ENCODE measurements around the gene SMLR1.

SMLR1 gene

DNA sequence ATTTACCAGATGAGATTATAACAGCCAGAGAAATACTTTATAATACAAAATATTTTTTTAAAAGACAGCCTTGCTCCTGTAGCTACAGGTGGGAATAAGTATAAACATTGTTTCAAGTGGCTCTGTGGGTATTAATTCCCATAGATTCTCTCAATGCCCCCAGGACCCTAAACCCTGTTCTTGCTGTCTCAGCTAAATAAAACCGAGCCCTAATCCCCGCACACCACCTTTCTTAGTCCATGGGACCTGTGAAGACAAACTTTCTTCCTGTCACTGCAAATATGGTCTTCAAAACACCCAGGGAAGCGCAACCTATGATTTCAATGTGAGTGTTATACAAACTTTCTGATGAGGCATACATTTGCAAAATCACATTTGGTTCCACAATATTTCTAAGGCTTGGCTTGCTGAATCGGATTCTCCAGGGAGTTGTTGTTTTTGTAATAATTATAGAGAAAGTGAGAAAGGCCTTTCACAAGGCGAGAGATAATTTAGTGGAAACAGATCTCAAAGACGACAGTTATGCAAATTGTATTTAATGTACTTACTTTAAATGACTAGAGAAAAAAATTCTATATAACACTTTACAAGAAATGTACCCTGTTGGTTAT lies 11.1 kb downstream of the SMLR1 start:
- Histone ChIP-seq H3K4me3 (ENCODE audit: low read depth in 1 of 5, low read length in 5 of 5) (no peak overlapping the region), H3K4me1 (ENCODE audit: control insufficient read depth in 5 of 5, insufficient read depth in 5 of 5, low read length in 5 of 5) (peaks cover 0 to 33% (median 13%) of the 10 kb centered on the region in 5 donors), H3K36me3 (ENCODE audit: control insufficient read depth in 5 of 5, insufficient read depth in 5 of 5, low read length in 5 of 5) (peaks cover 0 to 5% (median 3%) of the 10 kb centered on the region in 5 donors), H3K9me3 (ENCODE audit: control insufficient read depth in 5 of 5, low read length in 5 of 5) (no peaks in the 10 kb centered on the region), H3K27ac (ENCODE audit: low read depth, low read length) (peak overlapping the region; percentile 85), H3K9ac (ENCODE audit: low read length in 5 of 5) (no peak overlapping the region), H3K27me3 (ENCODE audit: control insufficient read depth in 5 of 5, insufficient read depth in 4 of 5, low read length in 5 of 5) (no peaks in the 10 kb centered on the region)

DNA sequence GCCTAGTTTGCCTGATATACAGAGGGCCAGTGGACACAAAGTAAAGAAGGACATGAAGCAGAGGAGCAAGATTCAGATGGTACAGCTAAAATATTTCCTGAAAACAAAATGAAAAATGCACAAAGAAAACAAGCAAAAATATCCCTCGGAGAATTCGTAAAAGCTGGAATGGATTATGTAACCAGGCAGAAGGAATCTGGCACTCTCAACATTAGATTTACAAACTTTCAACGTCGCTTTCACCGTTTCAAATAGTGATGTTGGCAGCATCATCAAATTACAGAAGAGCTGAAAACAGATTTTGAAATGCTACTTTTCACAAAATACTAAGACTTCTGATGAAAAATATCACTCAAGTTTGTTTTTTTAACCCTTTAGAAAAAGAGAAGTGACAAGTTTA lies 11.7 kb downstream of the SMLR1 start:
- Histone ChIP-seq H3K9me3 (ENCODE audit: control insufficient read depth in 5 of 5, low read length in 5 of 5) (no peaks in the 10 kb centered on the region), H3K27me3 (ENCODE audit: control insufficient read depth in 5 of 5, insufficient read depth in 4 of 5, low read length in 5 of 5) (no peaks in the 10 kb centered on the region), H3K27ac (ENCODE audit: low read depth, low read length) (peak overlapping the region; percentile 85), H3K4me3 (ENCODE audit: low read depth in 1 of 5, low read length in 5 of 5) (no peak overlapping the region), H3K36me3 (ENCODE audit: control insufficient read depth in 5 of 5, insufficient read depth in 5 of 5, low read length in 5 of 5) (peaks cover 0 to 5% (median 3%) of the 10 kb centered on the region in 5 donors), H3K4me1 (ENCODE audit: control insufficient read depth in 5 of 5, insufficient read depth in 5 of 5, low read length in 5 of 5) (peaks cover 0 to 33% (median 13%) of the 10 kb centered on the region in 5 donors), H3K9ac (ENCODE audit: low read length in 5 of 5) (no peak overlapping the region)

DNA sequence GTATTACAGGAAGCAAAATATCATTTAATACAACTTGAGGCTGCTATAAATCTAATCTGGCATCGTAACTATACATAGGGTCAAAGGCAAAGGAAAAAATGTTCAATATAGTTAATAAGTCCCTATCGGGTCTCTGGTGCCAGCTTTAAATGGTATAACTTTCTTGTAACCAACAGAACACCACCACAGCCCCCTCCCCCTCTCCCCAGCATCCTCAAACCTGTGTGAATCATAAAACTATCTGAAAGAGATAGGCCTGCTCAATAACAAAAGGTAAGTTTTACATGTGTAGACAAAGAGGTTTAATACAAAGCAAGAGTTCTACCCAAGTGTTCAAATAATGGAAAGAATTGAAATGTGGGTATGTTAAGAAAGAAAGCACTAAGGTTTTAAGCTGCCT lies 12.2 kb downstream of the SMLR1 start:
- Histone ChIP-seq H3K36me3 (ENCODE audit: control insufficient read depth in 5 of 5, insufficient read depth in 5 of 5, low read length in 5 of 5) (peaks cover 0 to 5% (median 3%) of the 10 kb centered on the region in 5 donors), H3K9me3 (ENCODE audit: control insufficient read depth in 5 of 5, low read length in 5 of 5) (no peaks in the 10 kb centered on the region), H3K27ac (ENCODE audit: low read depth, low read length) (peak overlapping the region; percentile 10), H3K27me3 (ENCODE audit: control insufficient read depth in 5 of 5, insufficient read depth in 4 of 5, low read length in 5 of 5) (no peaks in the 10 kb centered on the region), H3K4me1 (ENCODE audit: control insufficient read depth in 5 of 5, insufficient read depth in 5 of 5, low read length in 5 of 5) (peaks cover 0 to 33% (median 13%) of the 10 kb centered on the region in 5 donors), H3K4me3 (ENCODE audit: low read depth in 1 of 5, low read length in 5 of 5) (no peak overlapping the region), H3K9ac (ENCODE audit: low read length in 5 of 5) (no peak overlapping the region)

DNA sequence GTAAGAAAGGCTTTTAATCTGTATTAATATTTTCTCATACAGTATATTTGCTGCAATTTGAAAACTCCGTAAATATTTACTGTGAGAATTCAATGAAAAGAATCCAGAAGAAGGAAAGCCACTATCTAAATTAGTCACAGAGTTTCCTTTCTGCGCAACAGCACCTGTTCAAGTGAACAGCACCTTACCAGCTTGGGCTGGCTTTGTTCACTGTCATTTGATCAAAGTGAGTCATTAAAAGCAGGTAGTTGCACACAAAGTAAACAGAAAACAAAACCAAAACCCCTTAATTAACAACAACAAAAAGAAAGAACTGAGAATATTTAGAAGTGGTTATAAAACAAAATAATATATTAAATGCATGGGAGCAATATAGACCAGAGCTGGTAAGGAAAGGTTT lies 12.8 kb downstream of the SMLR1 start:
- H3K4me1 ChIP-seq (ENCODE audit: control insufficient read depth in 5 of 5, insufficient read depth in 5 of 5, low read length in 5 of 5), result peaks cover 0 to 33% (median 13%) of the 10 kb centered on the region in 5 donors
- no peak overlapping the region for H3K4me3 ChIP-seq (ENCODE audit: low read depth in 1 of 5, low read length in 5 of 5)
- H3K9me3 ChIP-seq (ENCODE audit: control insufficient read depth in 5 of 5, low read length in 5 of 5), result no peaks in the 10 kb centered on the region
- H3K27ac ChIP-seq (ENCODE audit: low read depth, low read length), result peak overlapping the region; percentile 10
- no peaks in the 10 kb centered on the region for H3K27me3 ChIP-seq (ENCODE audit: control insufficient read depth in 5 of 5, insufficient read depth in 4 of 5, low read length in 5 of 5)
- H3K36me3 ChIP-seq (ENCODE audit: control insufficient read depth in 5 of 5, insufficient read depth in 5 of 5, low read length in 5 of 5), result peaks cover 0 to 5% (median 3%) of the 10 kb centered on the region in 5 donors
- H3K9ac ChIP-seq (ENCODE audit: low read length in 5 of 5), result no peak overlapping the region

DNA sequence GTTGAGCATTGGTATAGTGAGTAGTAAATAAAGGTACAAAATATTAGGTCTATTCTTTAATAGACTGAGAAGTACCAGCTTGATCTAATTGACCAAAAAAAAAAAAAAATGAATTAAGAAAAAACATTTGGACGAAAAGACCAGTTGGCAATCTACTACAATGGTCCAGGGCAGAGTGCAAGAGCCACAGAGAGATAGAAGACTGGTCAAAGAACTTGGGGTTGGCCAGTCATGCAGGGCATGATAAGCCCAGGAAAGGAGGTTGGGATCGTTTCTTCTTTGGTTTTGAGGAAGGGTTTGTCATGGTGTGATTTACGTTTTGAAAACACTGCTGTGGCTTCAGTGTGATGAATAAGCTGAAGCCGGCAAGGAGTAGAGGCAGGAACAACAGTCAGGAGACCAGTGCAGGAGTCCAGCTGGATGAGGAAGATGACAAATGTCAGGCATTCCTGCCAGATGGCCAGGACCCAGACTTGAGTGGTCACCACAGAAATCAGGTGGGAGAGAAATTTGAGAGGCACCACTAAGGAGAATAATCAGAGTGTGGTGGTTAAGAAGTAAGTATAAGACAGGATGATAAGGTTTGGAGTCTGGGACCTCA lies 14.0 kb downstream of the SMLR1 start:
- Histone ChIP-seq H3K4me3 (ENCODE audit: low read depth in 1 of 5, low read length in 5 of 5) (no peak overlapping the region), H3K9me3 (ENCODE audit: control insufficient read depth in 5 of 5, low read length in 5 of 5) (no peaks in the 10 kb centered on the region), H3K27me3 (ENCODE audit: control insufficient read depth in 5 of 5, insufficient read depth in 4 of 5, low read length in 5 of 5) (no peaks in the 10 kb centered on the region), H3K27ac (ENCODE audit: low read depth, low read length) (no peak overlapping the region), H3K36me3 (ENCODE audit: control insufficient read depth in 5 of 5, insufficient read depth in 5 of 5, low read length in 5 of 5) (peaks cover 0 to 7% (median 5%) of the 10 kb centered on the region in 5 donors), H3K4me1 (ENCODE audit: control insufficient read depth in 5 of 5, insufficient read depth in 5 of 5, low read length in 5 of 5) (peaks cover 0 to 31% (median 13%) of the 10 kb centered on the region in 5 donors), H3K9ac (ENCODE audit: low read length in 5 of 5) (no peak overlapping the region)

DNA sequence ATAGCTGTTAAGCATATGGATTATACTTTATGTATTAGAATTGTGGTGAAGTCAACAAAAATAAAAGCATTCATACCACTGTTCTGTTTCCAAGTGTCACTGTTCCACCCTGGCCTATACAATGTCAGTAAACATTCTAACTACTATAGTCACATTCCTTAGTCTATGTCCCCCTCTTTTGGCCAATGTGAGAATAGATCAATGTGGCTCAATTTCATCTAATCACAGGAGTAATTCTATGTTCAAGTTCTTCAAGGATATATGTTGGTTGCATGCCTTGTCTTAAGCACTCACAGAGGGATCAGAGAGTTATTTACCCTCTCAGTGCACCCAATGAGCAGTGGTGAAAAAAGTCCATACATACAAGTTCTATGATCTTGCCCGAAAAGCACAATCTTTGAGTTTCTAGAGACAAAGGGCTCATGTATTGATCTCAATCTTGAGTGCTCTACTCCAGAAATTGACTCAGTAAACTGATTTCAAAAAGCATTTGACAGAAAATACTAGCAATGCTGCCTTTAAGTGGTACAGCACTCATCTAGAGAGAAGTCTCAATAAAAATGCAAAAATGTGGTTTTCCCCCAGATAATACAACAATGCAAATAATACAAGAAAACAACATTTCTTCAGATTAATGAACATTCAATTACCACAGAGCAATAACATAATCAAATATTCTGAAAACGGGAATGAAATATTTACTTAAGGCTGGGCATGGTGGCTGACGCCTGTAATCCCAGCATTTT lies 16.5 kb downstream of the SMLR1 start:
- Histone ChIP-seq H3K4me3 (ENCODE audit: low read depth in 1 of 5, low read length in 5 of 5) (no peak overlapping the region), H3K4me1 (ENCODE audit: control insufficient read depth in 5 of 5, insufficient read depth in 5 of 5, low read length in 5 of 5) (peaks cover 0 to 30% (median 12%) of the 10 kb centered on the region in 5 donors), H3K27me3 (ENCODE audit: control insufficient read depth in 5 of 5, insufficient read depth in 4 of 5, low read length in 5 of 5) (no peaks in the 10 kb centered on the region), H3K9me3 (ENCODE audit: control insufficient read depth in 5 of 5, low read length in 5 of 5) (no peaks in the 10 kb centered on the region), H3K36me3 (ENCODE audit: control insufficient read depth in 5 of 5, insufficient read depth in 5 of 5, low read length in 5 of 5) (peaks cover 0 to 10% (median 5%) of the 10 kb centered on the region in 5 donors), H3K27ac (ENCODE audit: low read depth, low read length) (no peak overlapping the region), H3K9ac (ENCODE audit: low read length in 5 of 5) (no peak overlapping the region)

DNA sequence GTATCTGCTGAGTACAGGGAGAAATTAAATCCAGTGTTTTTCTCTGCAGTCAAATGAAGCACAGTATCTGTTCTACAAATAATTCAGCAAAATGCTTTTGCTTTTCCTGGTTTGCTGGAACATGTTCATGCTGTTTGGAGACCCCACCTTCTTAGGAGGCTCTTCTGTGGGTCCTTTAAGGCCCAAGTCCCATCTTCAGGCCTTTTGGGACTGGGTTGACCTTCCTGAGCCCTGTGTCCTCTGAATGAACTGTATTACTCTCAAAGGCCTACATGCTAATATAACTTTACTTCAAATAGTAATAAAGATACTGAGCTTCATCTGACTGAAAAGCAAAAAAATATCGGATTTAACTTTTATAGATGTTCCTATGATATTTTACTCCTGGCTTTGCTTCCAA lies 19.3 kb downstream of the SMLR1 start:
- peaks cover 0 to 12% (median 6%) of the 10 kb centered on the region in 5 donors for H3K4me1 ChIP-seq (ENCODE audit: control insufficient read depth in 5 of 5, insufficient read depth in 5 of 5, low read length in 5 of 5)
- no peaks in the 10 kb centered on the region for H3K27me3 ChIP-seq (ENCODE audit: control insufficient read depth in 5 of 5, insufficient read depth in 4 of 5, low read length in 5 of 5)
- no peak overlapping the region for H3K9ac ChIP-seq (ENCODE audit: low read length in 5 of 5)
- H3K4me3 ChIP-seq (ENCODE audit: low read depth in 1 of 5, low read length in 5 of 5), result no peak overlapping the region
- no peaks in the 10 kb centered on the region for H3K9me3 ChIP-seq (ENCODE audit: control insufficient read depth in 5 of 5, low read length in 5 of 5)
- H3K36me3 ChIP-seq (ENCODE audit: control insufficient read depth in 5 of 5, insufficient read depth in 5 of 5, low read length in 5 of 5), result peaks cover 6 to 22% (median 9%) of the 10 kb centered on the region in 5 donors
- no peak overlapping the region for H3K27ac ChIP-seq (ENCODE audit: low read depth, low read length)

DNA sequence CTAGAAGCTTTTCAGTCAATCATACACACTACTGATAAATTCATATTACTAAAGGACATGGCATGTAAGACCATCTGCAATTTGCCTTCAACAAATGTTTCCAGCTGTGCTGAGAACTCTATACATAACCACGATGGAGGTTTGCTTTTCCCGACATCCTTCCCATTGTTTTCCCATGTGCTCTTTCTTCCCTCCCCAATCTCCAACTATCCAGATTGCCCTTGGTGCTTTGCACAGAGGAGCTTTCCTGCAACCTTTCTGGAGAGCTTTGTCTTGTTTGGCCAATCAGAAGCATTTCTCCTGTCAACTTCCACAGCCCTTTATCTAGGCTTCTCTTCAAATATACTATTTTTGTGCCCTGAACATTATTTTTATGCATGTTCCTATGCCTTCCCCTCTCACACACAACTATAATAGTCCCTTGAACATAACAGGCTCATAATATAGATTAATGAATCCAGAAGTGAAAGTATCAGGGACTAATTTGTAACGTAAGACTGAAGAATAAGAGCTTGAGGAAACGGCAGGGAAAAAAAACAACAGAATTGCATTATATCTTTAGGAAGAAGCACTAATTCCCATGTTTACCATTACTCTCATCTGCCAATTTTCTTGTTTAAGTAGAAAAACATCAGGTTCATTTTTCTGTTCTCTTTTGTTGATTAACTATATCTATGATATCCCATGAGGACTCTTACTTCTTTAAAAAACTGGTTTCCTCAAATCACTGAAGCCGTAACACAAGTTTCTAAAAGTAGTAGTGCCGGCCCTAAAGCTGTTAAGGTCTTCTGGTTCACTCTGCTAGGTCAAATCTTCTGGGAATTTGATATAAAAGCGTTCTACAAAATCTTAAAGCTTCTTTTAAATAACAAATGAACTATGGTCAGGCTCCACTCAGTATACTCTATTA lies 20.1 kb downstream of the SMLR1 start:
- peaks cover 7 to 26% (median 10%) of the 10 kb centered on the region in 5 donors for H3K36me3 ChIP-seq (ENCODE audit: control insufficient read depth in 5 of 5, insufficient read depth in 5 of 5, low read length in 5 of 5)
- peak overlapping the region in 1 of 5 donors; percentile 6 for H3K4me3 ChIP-seq (ENCODE audit: low read depth in 1 of 5, low read length in 5 of 5)
- H3K4me1 ChIP-seq (ENCODE audit: control insufficient read depth in 5 of 5, insufficient read depth in 5 of 5, low read length in 5 of 5), result peaks cover 0 to 12% (median 6%) of the 10 kb centered on the region in 5 donors
- H3K27ac ChIP-seq (ENCODE audit: low read depth, low read length), result no peak overlapping the region
- H3K9ac ChIP-seq (ENCODE audit: low read length in 5 of 5), result peak overlapping the region in 1 of 5 donors; percentile 16
- H3K9me3 ChIP-seq (ENCODE audit: control insufficient read depth in 5 of 5, low read length in 5 of 5), result no peaks in the 10 kb centered on the region
- no peaks in the 10 kb centered on the region for H3K27me3 ChIP-seq (ENCODE audit: control insufficient read depth in 5 of 5, insufficient read depth in 4 of 5, low read length in 5 of 5)

DNA sequence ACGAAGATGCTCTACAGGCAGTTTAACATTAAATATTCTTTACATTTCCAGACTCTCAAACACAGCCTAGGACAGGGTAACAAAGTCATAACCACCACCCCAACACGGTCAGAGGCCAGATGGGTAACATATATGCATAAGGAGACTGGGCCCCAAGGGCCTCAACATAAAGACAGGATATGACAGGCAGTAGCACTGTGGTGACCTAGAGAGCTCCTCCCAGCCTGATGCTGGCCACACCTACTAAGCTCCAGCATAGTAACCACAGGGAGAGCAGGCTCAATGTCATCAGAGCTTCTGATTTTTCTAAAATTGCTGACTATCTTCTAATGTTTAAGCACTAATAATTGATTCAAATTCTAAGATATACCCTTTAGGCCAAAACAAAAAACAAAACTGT lies 21.7 kb downstream of the SMLR1 start:
- Histone ChIP-seq H3K27ac (ENCODE audit: low read depth, low read length) (no peak overlapping the region), H3K4me3 (ENCODE audit: low read depth in 1 of 5, low read length in 5 of 5) (no peak overlapping the region), H3K27me3 (ENCODE audit: control insufficient read depth in 5 of 5, insufficient read depth in 4 of 5, low read length in 5 of 5) (no peaks in the 10 kb centered on the region), H3K4me1 (ENCODE audit: control insufficient read depth in 5 of 5, insufficient read depth in 5 of 5, low read length in 5 of 5) (peaks cover 0 to 16% (median 6%) of the 10 kb centered on the region in 5 donors), H3K9me3 (ENCODE audit: control insufficient read depth in 5 of 5, low read length in 5 of 5) (no peaks in the 10 kb centered on the region), H3K36me3 (ENCODE audit: control insufficient read depth in 5 of 5, insufficient read depth in 5 of 5, low read length in 5 of 5) (peaks cover 6 to 42% (median 21%) of the 10 kb centered on the region in 5 donors), H3K9ac (ENCODE audit: low read length in 5 of 5) (no peak overlapping the region)
